Superior temporal gyrus (tissue), 1 donor: ENCODE results near the gene LRRFIP2.
A peak's percentile ranks its signal among the peaks of the same experiment; 100 is the strongest.
"Not testable (repeated sequence)": the region's sequence is repeated elsewhere in the genome, so short reads cannot be mapped to it uniquely, and the experiment has no call there.

Experiments
- DNase-seq: peaks from one replicate; pipeline ENCODE4 v3.0.0-alpha.2; 2016; ENCODE audit errors: extremely low spot score

LRRFIP2 gene

GRCh38 chr3:37174532-37175126, at the start of gene LRRFIP2:
Gene LRRFIP2, minus strand, starts transcription at chr3:37174582. Its CDS starts 25,599 bp downstream, at chr3:37148983.
- no peak for DNase-seq

- DNase-seq = no peak
These were observed 49.2 kb upstream of the LRRFIP2 start for GRCh38 chr3:37223576-37223975.

- no peak for DNase-seq
These were observed 48.8 kb upstream of the LRRFIP2 start for GRCh38 chr3:37223141-37223558.

- not testable (repeated sequence) for DNase-seq
These were observed 48.2 kb upstream of the LRRFIP2 start for GRCh38 chr3:37222542-37222941.

- no peak for DNase-seq
These were observed 47.0 kb upstream of the LRRFIP2 start for GRCh38 chr3:37221407-37221806.

DNA sequence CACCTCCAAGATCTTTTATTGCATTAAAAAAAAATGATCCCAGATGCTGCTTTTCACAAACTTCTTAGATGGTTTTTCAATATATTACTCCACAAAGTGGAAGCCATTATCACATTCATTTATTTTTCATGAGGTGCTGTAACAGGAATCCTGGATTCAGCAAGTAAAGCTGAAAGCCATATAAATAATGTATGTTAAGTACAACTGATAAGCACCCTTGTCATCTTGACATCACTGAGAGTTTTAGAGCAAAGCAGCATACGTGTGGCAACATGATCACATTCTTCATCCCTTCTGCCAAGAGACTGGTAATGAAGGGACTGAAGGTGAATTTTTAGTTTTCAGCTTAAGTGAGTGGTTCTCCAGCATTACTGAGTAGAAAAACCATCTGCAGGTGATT, 44.9 kb upstream of the LRRFIP2 start:
- DNase-seq = no peak

- no peak for DNase-seq
These were observed 43.8 kb upstream of the LRRFIP2 start for GRCh38 chr3:37218206-37218605.

- DNase-seq = no peak
These were observed 42.9 kb upstream of the LRRFIP2 start for GRCh38 chr3:37217098-37217849.

GRCh38 chr3:37216597-37217097, 42.3 kb upstream of the LRRFIP2 start:
- no peak for DNase-seq

DNA sequence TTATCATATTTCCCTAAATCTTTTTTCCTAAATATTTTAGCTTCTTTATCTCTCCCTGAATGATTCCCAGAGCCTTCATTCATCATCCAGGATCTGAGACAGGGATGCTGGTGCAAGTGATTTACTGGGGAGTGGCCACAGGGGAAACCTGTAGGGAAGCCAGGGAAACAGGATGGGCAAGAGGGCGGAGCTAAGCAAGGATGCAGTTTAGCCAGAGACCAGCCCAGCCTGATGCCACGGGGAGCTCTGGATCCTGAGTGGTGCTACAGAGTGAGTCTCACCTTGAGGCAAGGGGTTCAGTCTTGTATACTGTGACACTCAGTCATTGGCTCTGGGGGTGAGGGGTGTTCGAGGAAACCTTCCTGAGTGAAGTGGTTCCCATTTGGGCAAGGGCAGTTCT, 39.7 kb upstream of the LRRFIP2 start:
- DNase-seq = no peak

- peak; percentile 42 for DNase-seq
These were observed 35.8 kb upstream of the LRRFIP2 start for GRCh38 chr3:37210230-37210629.

GRCh38 chr3:37208576-37208975, 34.2 kb upstream of the LRRFIP2 start:
- not testable (repeated sequence) for DNase-seq

- not testable (repeated sequence) for DNase-seq
These were observed 33.6 kb upstream of the LRRFIP2 start for GRCh38 chr3:37208008-37208407.

DNA sequence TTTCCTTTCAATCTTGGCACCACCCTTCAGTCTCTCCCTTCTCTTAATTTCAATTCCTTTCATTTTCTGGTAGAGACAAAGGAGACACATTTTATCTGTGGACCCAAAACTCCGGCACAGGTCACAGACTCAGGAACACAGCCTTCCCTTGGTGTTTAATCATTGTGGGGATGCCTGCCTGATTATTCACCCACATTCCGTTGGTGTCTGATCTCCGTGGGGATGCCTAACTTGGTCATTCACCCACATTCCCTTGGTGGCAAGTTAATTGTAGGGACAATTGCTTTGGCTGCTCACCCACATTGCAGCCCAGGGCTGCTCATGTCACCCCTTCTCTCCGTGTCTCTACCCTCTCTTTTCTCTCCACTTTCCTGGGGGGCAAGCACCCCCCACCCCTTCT, 31.7 kb upstream of the LRRFIP2 start:
- not testable (repeated sequence) for DNase-seq

DNA sequence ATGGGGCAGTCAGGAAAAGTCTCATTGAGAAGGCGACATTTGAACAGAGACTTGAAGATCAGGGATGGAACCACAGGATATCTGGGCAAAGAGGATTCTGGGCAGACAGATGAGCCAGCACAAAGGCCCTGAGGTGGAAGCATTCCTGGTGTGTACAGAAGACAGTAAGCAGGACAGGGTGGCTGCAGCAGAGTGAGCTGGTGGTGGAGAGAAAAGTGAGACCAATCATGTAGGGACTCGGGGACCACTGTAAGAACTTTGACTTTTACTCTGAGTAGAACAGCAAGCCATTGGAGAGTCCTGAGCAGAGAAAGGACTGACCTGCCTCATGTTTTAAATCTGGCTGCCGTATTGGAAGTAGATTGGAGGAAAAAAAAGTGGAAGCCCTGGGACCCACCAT, 29.9 kb upstream of the LRRFIP2 start:
- DNase-seq = no peak

GRCh38 chr3:37202035-37202434, 27.7 kb upstream of the LRRFIP2 start:
- DNase-seq = no peak

DNA sequence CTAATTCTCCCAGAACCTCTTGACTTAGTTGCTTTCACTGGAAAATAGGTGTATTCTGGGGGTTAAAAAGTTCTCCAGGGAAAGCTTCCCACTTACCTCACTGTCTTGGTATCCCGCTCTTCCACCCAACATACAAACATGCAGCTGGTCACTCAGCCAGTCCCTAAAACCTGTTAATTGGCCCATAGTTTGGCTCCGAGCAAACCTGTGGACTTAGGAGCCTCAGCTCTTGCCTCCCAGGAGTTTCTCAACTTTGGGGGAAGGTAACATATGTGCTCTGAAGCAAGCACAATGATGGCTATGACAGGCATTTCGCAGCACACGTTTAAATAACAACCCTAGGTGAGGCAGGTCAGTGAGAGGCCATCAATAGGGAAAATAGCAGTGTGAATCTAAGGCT, 25.8 kb upstream of the LRRFIP2 start:
- no peak for DNase-seq

GRCh38 chr3:37198996-37199395, 24.6 kb upstream of the LRRFIP2 start:
- no peak for DNase-seq

- DNase-seq = no peak
These were observed 24.2 kb upstream of the LRRFIP2 start for GRCh38 chr3:37198547-37198946.

- DNase-seq = no peak
These were observed 23.5 kb upstream of the LRRFIP2 start for GRCh38 chr3:37197810-37198371.

GRCh38 chr3:37194533-37194932, 20.2 kb upstream of the LRRFIP2 start:
- no peak for DNase-seq

DNA sequence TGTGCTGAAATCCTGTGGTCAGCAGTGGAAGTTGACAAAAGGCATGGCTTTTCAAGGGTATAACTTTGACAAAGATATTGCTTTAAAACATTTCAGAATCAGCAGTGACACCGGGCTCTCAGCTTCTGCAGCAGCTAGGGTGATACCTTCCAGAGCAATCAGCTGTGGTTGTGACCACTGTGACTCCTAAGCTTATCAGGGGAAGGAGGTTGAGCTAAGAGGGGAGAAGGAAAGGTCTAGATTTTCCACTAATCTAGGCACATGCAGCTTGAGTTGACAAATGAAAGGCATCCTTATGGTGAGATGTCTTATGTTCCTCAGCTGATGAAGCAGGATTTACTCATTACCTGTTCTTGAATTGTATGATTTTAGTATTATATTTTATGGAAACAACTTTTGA, 16.3 kb upstream of the LRRFIP2 start:
- no peak for DNase-seq

DNA sequence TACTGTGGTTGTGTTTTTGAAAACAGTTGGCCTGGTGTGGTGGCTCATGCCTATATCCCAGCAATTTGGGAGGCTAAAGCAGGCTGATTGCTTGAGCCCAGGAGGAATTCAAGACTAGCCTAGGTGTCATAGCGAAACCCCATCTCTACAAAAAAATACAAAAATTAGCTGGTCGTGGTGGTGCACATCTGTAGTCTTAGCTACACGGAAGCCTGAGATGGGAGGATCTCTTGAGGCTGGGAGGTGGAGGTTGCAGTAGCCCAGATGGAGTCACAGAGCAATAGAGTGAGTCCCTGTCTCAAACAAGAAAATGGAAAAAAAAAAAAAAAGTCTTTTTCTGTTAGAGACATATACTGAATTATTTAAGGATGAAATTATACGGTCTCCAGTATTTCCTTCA, 14.7 kb upstream of the LRRFIP2 start:
- DNase-seq = no peak
